ENCODE measurements around the gene LZTR1. TPM values are rescaled to one million over a fixed set of nuclear protein-coding genes. Genes with fewer than 3 reads are reported as not detected.

LZTR1 gene
- total RNA-seq, 1 experiment from 2014 or later = 41.0 TPM

DNA sequence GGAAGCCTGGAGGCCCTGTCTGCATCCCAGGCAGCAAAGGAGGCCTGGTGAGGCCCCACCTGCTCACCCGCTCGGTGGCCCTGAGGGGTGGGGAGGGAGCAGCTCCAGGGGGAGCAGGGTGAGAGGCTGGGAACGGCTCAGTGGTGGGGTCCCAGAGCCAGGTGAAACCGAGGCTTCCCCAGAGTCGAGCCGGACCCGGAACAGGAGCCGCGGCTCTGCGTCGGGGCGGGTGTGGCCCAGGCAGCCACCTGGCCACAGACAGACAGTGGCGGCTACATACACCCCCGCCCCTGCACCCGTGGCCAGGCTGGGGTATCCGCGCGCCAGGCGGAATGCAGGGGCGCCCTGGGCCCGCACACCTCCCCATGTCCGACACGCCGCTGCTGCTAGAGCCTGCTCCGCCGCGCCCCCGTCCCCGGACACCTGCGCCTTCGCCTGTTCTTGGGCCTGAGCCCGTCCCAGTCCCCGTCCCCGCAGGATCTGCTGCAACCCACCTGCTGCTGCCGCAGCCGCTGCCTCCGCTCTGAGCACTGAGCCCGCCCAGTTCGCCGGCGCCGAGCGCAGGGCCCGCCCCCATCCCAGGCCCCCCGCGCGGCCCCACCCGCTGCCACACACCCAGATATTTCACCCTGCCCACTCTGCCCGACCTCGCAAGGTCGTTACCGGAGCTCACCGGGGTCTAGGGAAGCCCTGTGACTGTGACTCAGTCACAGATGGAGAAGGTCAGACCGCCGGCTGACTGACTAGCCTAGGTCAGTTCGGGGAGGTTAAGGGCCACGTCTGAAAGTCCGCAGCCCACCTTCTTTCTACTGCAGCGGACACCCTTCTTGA lies 50.2 kb downstream of the LZTR1 start, which contains the start of gene SLC7A4:
Gene SLC7A4, minus strand, starts transcription at position 525 of the 831 bp plus-strand sequence. CDS start 749 bp downstream, outside the sequence.
- ChIA-PET POLR2A (ENCODE audit: unreplicated experiment) (no interaction called here), CTCF (no interaction called here)
- intact Hi-C loops (cut with micrococcal nuclease) = no loop called here
- H3K4me2 ChIP-seq (ENCODE audit: low read length) = no peak within 1 kb of the TSS
- H3K9me2 ChIP-seq (replicated peaks; ENCODE audit: low read length) = no peaks in the 10 kb centered on the region
- no peaks in the 10 kb centered on the region for H3K79me2 ChIP-seq (ENCODE audit: low read length)
- no peak within 1 kb of the TSS for H3K4me3 ChIP-seq (ENCODE audit: low read length)
- H3K27me3 ChIP-seq (ENCODE audit: low read length) = no peaks in the 10 kb centered on the region
- H3F3A ChIP-seq (ENCODE audit: low read length, unreplicated experiment) = no peaks in the 10 kb centered on the region
- TF ChIP-seq EZH2phosphoT487 (IDR thresholded peaks at IDR 0.05; ENCODE audit: borderline replicate concordance, low read length) = no peak
- TF ChIP-seq, protein P1, sequence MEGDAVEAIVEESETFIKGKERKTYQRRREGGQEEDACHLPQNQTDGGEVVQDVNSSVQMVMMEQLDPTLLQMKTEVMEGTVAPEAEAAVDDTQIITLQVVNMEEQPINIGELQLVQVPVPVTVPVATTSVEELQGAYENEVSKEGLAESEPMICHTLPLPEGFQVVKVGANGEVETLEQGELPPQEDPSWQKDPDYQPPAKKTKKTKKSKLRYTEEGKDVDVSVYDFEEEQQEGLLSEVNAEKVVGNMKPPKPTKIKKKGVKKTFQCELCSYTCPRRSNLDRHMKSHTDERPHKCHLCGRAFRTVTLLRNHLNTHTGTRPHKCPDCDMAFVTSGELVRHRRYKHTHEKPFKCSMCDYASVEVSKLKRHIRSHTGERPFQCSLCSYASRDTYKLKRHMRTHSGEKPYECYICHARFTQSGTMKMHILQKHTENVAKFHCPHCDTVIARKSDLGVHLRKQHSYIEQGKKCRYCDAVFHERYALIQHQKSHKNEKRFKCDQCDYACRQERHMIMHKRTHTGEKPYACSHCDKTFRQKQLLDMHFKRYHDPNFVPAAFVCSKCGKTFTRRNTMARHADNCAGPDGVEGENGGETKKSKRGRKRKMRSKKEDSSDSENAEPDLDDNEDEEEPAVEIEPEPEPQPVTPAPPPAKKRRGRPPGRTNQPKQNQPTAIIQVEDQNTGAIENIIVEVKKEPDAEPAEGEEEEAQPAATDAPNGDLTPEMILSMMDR (conservative IDR thresholded peaks at IDR 0.05; ENCODE audit: low read depth, low read length) = no peak
- no peak for TF ChIP-seq EZH2 (IDR thresholded peaks at IDR 0.05; ENCODE audit: low read length, unreplicated experiment)
- no peak within 1 kb of the TSS for H2AFZ ChIP-seq (ENCODE audit: low read length)
- no peak within 1 kb of the TSS for H3K9ac ChIP-seq (ENCODE audit: low read length)
- H3K4me1 ChIP-seq (ENCODE audit: insufficient read depth, low read length) = no peaks in the 10 kb centered on the region
- DNase-seq (no peak), ATAC-seq (no peak)
- H4K20me1 ChIP-seq (ENCODE audit: low read length) = no peaks in the 10 kb centered on the region
- no peaks in the 10 kb centered on the region for H3K36me3 ChIP-seq (ENCODE audit: low read depth, low read length)
- H3K27ac ChIP-seq (ENCODE audit: low read length) = no peak within 1 kb of the TSS
- BruUV-seq (replicated peaks) = no TSS peak
- no peaks in the 10 kb centered on the region for H3K9me3 ChIP-seq (ENCODE audit: low read length)

DNA sequence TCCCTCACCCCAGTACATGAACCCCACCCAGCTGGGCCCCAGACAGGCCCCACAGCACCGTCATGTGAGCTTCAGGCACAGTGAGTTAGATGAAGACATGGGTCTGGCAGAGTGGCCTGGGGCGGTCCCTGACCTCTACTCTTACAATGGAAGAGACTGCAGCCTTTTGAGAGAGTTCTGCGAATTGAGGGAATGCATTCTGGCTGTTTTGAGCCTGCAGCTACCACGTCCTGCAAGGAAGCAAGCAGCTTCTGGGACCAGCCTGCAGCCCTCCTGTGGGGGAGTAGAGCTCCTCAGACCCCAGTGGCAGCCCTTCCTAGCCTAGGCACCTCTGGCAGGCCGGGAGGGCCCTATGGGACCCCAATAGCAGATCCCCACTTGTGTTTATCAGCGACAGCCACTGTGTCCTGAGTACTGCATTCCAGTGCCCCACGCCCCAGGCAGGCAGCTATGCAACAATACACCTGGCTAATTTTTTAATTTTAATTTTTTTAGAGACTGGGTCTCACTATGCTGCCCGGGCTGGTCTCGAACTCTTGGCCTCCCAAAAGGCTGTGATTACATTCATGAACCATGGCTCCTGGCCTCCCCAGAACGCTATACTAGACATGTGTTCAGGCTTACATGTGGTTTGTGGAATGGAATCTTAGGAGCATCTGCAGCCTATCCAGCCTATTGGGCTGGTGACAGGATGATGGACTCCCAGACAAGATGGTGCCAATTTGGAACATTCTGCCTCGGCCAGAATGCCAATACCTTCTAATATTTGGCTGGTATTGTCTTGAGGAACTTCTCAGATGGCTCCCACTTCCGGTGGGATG lies 51.0 kb downstream of the LZTR1 start:
- no peaks in the 10 kb centered on the region for H3K9me3 ChIP-seq (ENCODE audit: low read length)
- intact Hi-C loops (cut with micrococcal nuclease) = no loop called here
- TF ChIP-seq, protein P1 (conservative IDR thresholded peaks at IDR 0.05; ENCODE audit: low read depth, low read length) = no peak
- TF ChIP-seq EZH2phosphoT487 (IDR thresholded peaks at IDR 0.05; ENCODE audit: borderline replicate concordance, low read length) (no peak), EZH2 (IDR thresholded peaks at IDR 0.05; ENCODE audit: low read length, unreplicated experiment) (no peak)
- DNase-seq (no peak), ATAC-seq (no peak)
- CTCF ChIA-PET = no interaction called here
- H3K27me3 ChIP-seq (ENCODE audit: low read length) = no peaks in the 10 kb centered on the region
- no peaks in the 10 kb centered on the region for H3K79me2 ChIP-seq (ENCODE audit: low read length)
- H4K20me1 ChIP-seq (ENCODE audit: low read length) = no peaks in the 10 kb centered on the region
- H2AFZ ChIP-seq (ENCODE audit: low read length) = no peak overlapping the region
- no peak overlapping the region for H3K4me2 ChIP-seq (ENCODE audit: low read length)
- no TSS peak for BruUV-seq (replicated peaks)
- no peaks in the 10 kb centered on the region for H3K36me3 ChIP-seq (ENCODE audit: low read depth, low read length)
- POLR2A ChIA-PET (ENCODE audit: unreplicated experiment) = no interaction called here
- no peak overlapping the region for H3K9ac ChIP-seq (ENCODE audit: low read length)
- H3F3A ChIP-seq (ENCODE audit: low read length, unreplicated experiment) = no peaks in the 10 kb centered on the region
- H3K27ac ChIP-seq (ENCODE audit: low read length) = no peak overlapping the region
- no peak overlapping the region for H3K4me3 ChIP-seq (ENCODE audit: low read length)
- H3K4me1 ChIP-seq (ENCODE audit: insufficient read depth, low read length) = no peaks in the 10 kb centered on the region
- no peaks in the 10 kb centered on the region for H3K9me2 ChIP-seq (replicated peaks; ENCODE audit: low read length)

All from PC-3 (cell line).